ENCODE data around the gene SELENOO.

Gene SELENOO

GRCh38 chr22:50218996-50219727, 18.4 kb downstream of the SELENOO start:
- no peak overlapping the region for H2BK5ac ChIP-seq (ENCODE audit: low read length)
- no peak overlapping the region for H3K14ac ChIP-seq (ENCODE audit: low read length)
- no peak overlapping the region for H3K4ac ChIP-seq (ENCODE audit: low read length)
- no peak overlapping the region for H2AK5ac ChIP-seq (ENCODE audit: low read depth, low read length)
- peak overlapping the region; percentile 81 for H3K23ac ChIP-seq (ENCODE audit: low read depth, low read length, poor library complexity)
- H3K4me3 ChIP-seq (ENCODE audit: low read length in 2 of 2) = no peak overlapping the region
- H4K8ac ChIP-seq (ENCODE audit: low read depth, low read length) = no peak overlapping the region
- H3K36me3 ChIP-seq (replicated peaks in 1 of 2; ENCODE audit: control insufficient read depth in 2 of 2, insufficient read depth in 2 of 2, low read length in 2 of 2) = peaks cover 69 to 89% of the 10 kb centered on the region in 2 donors
- no peak for DNase-seq (ENCODE audit: low spot score)
- no peaks in the 10 kb centered on the region for H3K4me1 ChIP-seq (ENCODE audit: control insufficient read depth in 2 of 2, insufficient read depth in 1 of 2, low read depth in 1 of 2, low read length in 2 of 2)
- no peak overlapping the region for H2BK120ac ChIP-seq (ENCODE audit: low read depth, low read length)
- no peak overlapping the region for H3K4me2 ChIP-seq (ENCODE audit: insufficient read depth, low read length, poor library complexity, severe bottlenecking)
- no peaks in the 10 kb centered on the region for H3K9me3 ChIP-seq (replicated peaks in 1 of 2; ENCODE audit: control insufficient read depth in 2 of 2, insufficient read depth in 1 of 2, low read depth in 1 of 2, low read length in 2 of 2)
- H2BK12ac ChIP-seq (ENCODE audit: low read length) = no peak overlapping the region
- H3K27ac ChIP-seq (replicated peaks; ENCODE audit: low read length) = no peak overlapping the region
- H2BK15ac ChIP-seq (ENCODE audit: low read length) = no peak overlapping the region
- no peak overlapping the region for H3K9ac ChIP-seq (ENCODE audit: low read depth, low read length, poor library complexity)
- no peaks in the 10 kb centered on the region for H3K27me3 ChIP-seq (ENCODE audit: control insufficient read depth in 3 of 3, insufficient read depth in 3 of 3, low read depth in 1 of 3, low read length in 3 of 3)
- WGBS, 2 donors (ENCODE audit: extremely low coverage in 2 of 2, insufficient read length in 2 of 2, insufficient replicate concordance in 1 of 2) = no CpG with 5 or more reads among the region's 42 CpGs
- peaks cover 11% of the 10 kb centered on the region for H3K79me1 ChIP-seq (ENCODE audit: low read depth, low read length)
- no peak overlapping the region for H2AFZ ChIP-seq (ENCODE audit: low read length)
- H4K91ac ChIP-seq (ENCODE audit: low read depth, low read length, poor library complexity) = no peak overlapping the region
- H3K18ac ChIP-seq (ENCODE audit: low read length) = no peak overlapping the region

- H3K27ac ChIP-seq (replicated peaks; ENCODE audit: low read length) = no peak overlapping the region
- no peak overlapping the region for H4K8ac ChIP-seq (ENCODE audit: low read depth, low read length)
- no peak overlapping the region for H3K14ac ChIP-seq (ENCODE audit: low read length)
- no peak overlapping the region for H3K18ac ChIP-seq (ENCODE audit: low read length)
- WGBS, 2 donors (ENCODE audit: extremely low coverage in 2 of 2, insufficient read length in 2 of 2, insufficient replicate concordance in 1 of 2) = no CpG with 5 or more reads among the region's 25 CpGs
- no peak overlapping the region for H2BK120ac ChIP-seq (ENCODE audit: low read depth, low read length)
- no peak overlapping the region for H2AK5ac ChIP-seq (ENCODE audit: low read depth, low read length)
- no peak overlapping the region for H3K4ac ChIP-seq (ENCODE audit: low read length)
- peaks cover 12% of the 10 kb centered on the region for H3K79me1 ChIP-seq (ENCODE audit: low read depth, low read length)
- H2AFZ ChIP-seq (ENCODE audit: low read length) = no peak overlapping the region
- H4K91ac ChIP-seq (ENCODE audit: low read depth, low read length, poor library complexity) = no peak overlapping the region
- H2BK12ac ChIP-seq (ENCODE audit: low read length) = no peak overlapping the region
- no peak overlapping the region for H3K4me3 ChIP-seq (ENCODE audit: low read length in 2 of 2)
- H2BK5ac ChIP-seq (ENCODE audit: low read length) = no peak overlapping the region
- H3K23ac ChIP-seq (ENCODE audit: low read depth, low read length, poor library complexity) = peak overlapping the region; percentile 81
- no peak overlapping the region for H2BK15ac ChIP-seq (ENCODE audit: low read length)
- no peaks in the 10 kb centered on the region for H3K9me3 ChIP-seq (replicated peaks in 1 of 2; ENCODE audit: control insufficient read depth in 2 of 2, insufficient read depth in 1 of 2, low read depth in 1 of 2, low read length in 2 of 2)
- H3K9ac ChIP-seq (ENCODE audit: low read depth, low read length, poor library complexity) = no peak overlapping the region
- H3K4me1 ChIP-seq (ENCODE audit: control insufficient read depth in 2 of 2, insufficient read depth in 1 of 2, low read depth in 1 of 2, low read length in 2 of 2) = no peaks in the 10 kb centered on the region
- DNase-seq (ENCODE audit: low spot score) = no peak
- H3K27me3 ChIP-seq (ENCODE audit: control insufficient read depth in 3 of 3, insufficient read depth in 3 of 3, low read depth in 1 of 3, low read length in 3 of 3) = no peaks in the 10 kb centered on the region
- H3K36me3 ChIP-seq (replicated peaks in 1 of 2; ENCODE audit: control insufficient read depth in 2 of 2, insufficient read depth in 2 of 2, low read length in 2 of 2) = peaks cover 67 to 89% of the 10 kb centered on the region in 2 donors
- no peak overlapping the region for H3K4me2 ChIP-seq (ENCODE audit: insufficient read depth, low read length, poor library complexity, severe bottlenecking)
Measured at GRCh38 chr22:50219800-50220602, 19.2 kb downstream of the SELENOO start.

DNA sequence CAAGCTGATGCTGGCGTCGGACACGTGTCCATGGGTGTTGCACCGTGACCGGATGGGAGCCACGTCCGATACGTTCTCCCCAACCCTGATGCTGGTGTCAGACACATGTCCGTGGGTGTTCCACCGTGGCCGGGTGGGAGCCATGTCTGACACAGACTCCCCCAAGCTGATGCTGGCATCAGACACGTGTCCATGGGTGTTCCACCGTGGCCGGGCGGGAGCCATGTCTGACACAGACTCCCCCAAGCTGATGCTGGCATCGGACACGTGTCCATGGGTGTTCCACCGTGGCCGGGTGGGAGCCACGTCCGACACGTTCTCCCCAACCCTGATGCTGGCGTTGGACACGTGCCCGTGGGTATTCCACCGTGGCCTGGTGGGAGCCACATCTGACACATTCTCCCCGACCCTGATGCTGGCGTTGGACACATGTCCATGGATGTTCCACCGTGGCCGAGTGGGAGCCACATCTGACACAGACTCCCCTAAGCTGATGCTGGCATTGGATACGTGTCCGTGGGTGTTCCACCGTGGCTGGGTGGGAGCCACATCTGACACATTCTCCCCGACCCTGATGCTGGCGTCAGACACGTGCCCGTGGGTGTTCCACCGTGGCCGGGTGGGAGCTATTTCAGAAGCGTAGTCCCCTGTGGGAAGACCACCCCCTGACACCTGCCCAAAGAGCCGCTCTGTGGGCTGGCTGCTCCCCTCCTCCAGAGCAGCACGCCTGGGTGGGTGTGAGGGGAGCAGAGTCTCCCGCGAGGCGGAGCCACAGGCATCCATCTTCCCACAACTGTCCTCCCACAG, 20.0 kb downstream of the SELENOO start:
- Histone ChIP-seq H3K9ac (ENCODE audit: low read depth, low read length, poor library complexity) (no peak overlapping the region), H2BK12ac (ENCODE audit: low read length) (peak overlapping the region; percentile 22), H3K4ac (ENCODE audit: low read length) (no peak overlapping the region), H3K4me1 (ENCODE audit: control insufficient read depth in 2 of 2, insufficient read depth in 1 of 2, low read depth in 1 of 2, low read length in 2 of 2) (no peaks in the 10 kb centered on the region), H3K79me1 (ENCODE audit: low read depth, low read length) (peaks cover 12% of the 10 kb centered on the region), H3K23ac (ENCODE audit: low read depth, low read length, poor library complexity) (peak overlapping the region; percentile 32), H3K9me3 (replicated peaks in 1 of 2; ENCODE audit: control insufficient read depth in 2 of 2, insufficient read depth in 1 of 2, low read depth in 1 of 2, low read length in 2 of 2) (no peaks in the 10 kb centered on the region), H3K27ac (replicated peaks; ENCODE audit: low read length) (no peak overlapping the region), H3K18ac (ENCODE audit: low read length) (no peak overlapping the region), H2BK120ac (ENCODE audit: low read depth, low read length) (no peak overlapping the region), H4K8ac (ENCODE audit: low read depth, low read length) (no peak overlapping the region), H3K36me3 (replicated peaks in 1 of 2; ENCODE audit: control insufficient read depth in 2 of 2, insufficient read depth in 2 of 2, low read length in 2 of 2) (peaks cover 62 to 89% of the 10 kb centered on the region in 2 donors), H2BK15ac (ENCODE audit: low read length) (no peak overlapping the region), H3K4me2 (ENCODE audit: insufficient read depth, low read length, poor library complexity, severe bottlenecking) (no peak overlapping the region), H3K4me3 (ENCODE audit: low read length in 2 of 2) (no peak overlapping the region), H3K14ac (ENCODE audit: low read length) (no peak overlapping the region), H3K27me3 (ENCODE audit: control insufficient read depth in 3 of 3, insufficient read depth in 3 of 3, low read depth in 1 of 3, low read length in 3 of 3) (no peaks in the 10 kb centered on the region), H2AK5ac (ENCODE audit: low read depth, low read length) (no peak overlapping the region), H2AFZ (ENCODE audit: low read length) (no peak overlapping the region), H4K91ac (ENCODE audit: low read depth, low read length, poor library complexity) (no peak overlapping the region), H2BK5ac (ENCODE audit: low read length) (no peak overlapping the region)
- no CpG with 5 or more reads among the region's 45 CpGs for WGBS, 2 donors (ENCODE audit: extremely low coverage in 2 of 2, insufficient read length in 2 of 2, insufficient replicate concordance in 1 of 2)
- DNase-seq (ENCODE audit: low spot score) = no peak

All from neuronal stem cell (in vitro differentiated cells).